OCI-LY7 (cell line): ENCODE measurements around the gene SOAT2.
"Not testable (repeated sequence)": the region's sequence is repeated elsewhere in the genome, so short reads cannot be mapped to it uniquely, and the experiment has no call there.

ENCODE experiments used
- EZH2phosphoT487 ChIP-seq: fragments of 200-600 bp; sonication (generic); IDR thresholded peaks from 2 replicates; pipeline ENCODE4 v1.6.1; 2018; ENCODE audit warnings: low read depth, borderline replicate concordance, mild to moderate bottlenecking, mixed run types, antibody characterized with exemption, low read length, moderate library complexity, mixed read lengths
- TF ChIP-seq, protein P1 (sequence below): fragments of 200-600 bp; sonication (generic); conservative IDR thresholded peaks from 2 replicates; pipeline ENCODE4 v1.5.1; 2014; ENCODE audit warnings: mild to moderate bottlenecking, antibody characterized with exemption, low read length, moderate library complexity, mixed read lengths

GRCh38 chr12:53112431-53112830, 9.1 kb downstream of the SOAT2 start:
- TF ChIP-seq, protein P1, sequence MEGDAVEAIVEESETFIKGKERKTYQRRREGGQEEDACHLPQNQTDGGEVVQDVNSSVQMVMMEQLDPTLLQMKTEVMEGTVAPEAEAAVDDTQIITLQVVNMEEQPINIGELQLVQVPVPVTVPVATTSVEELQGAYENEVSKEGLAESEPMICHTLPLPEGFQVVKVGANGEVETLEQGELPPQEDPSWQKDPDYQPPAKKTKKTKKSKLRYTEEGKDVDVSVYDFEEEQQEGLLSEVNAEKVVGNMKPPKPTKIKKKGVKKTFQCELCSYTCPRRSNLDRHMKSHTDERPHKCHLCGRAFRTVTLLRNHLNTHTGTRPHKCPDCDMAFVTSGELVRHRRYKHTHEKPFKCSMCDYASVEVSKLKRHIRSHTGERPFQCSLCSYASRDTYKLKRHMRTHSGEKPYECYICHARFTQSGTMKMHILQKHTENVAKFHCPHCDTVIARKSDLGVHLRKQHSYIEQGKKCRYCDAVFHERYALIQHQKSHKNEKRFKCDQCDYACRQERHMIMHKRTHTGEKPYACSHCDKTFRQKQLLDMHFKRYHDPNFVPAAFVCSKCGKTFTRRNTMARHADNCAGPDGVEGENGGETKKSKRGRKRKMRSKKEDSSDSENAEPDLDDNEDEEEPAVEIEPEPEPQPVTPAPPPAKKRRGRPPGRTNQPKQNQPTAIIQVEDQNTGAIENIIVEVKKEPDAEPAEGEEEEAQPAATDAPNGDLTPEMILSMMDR, result not testable (repeated sequence)
- TF ChIP-seq EZH2phosphoT487, result not testable (repeated sequence)
